Erythroblast (primary cell): ENCODE results near the gene CFAP100.

Source experiments
- DNase-seq, 2 experiments: peaks; one replicate each; lab custom pipeline; 2025; lab: John Stamatoyannopoulos, UW
- GATA1 ChIP-seq: IDR thresholded peaks from 2 replicates; pipeline ENCODE4 v1.6.1; 2011; ENCODE audit warnings: low read depth, mild to moderate bottlenecking, control low read depth, low read length, moderate library complexity
- POLR2A ChIP-seq: IDR thresholded peaks from 2 replicates; pipeline ENCODE4 v1.6.1; 2011; ENCODE audit warnings: mild to moderate bottlenecking, low read length

The CFAP100 gene

GRCh38 chr3:126395846-126396513 lies 1.3 kb downstream of the CFAP100 start:
- TF ChIP-seq GATA1, result no peak
- TF ChIP-seq POLR2A, result no peak
- DNase-seq, result no peak

- TF ChIP-seq POLR2A (no peak), GATA1 (no peak)
These were observed 1.8 kb downstream of the CFAP100 start for GRCh38 chr3:126396536-126396935.

GRCh38 chr3:126397610-126398422 lies 3.1 kb downstream of the CFAP100 start:
- DNase-seq, result no peak
- TF ChIP-seq POLR2A, result no peak
- no peak for TF ChIP-seq GATA1

More at GRCh38 chr3:126396536-126396935, 1.8 kb downstream of the CFAP100 start:
- no peak for DNase-seq

- TF ChIP-seq GATA1, result no peak
- TF ChIP-seq POLR2A, result no peak
- no peak for DNase-seq
These were observed 4.0 kb downstream of the CFAP100 start for GRCh38 chr3:126398423-126399350.

GRCh38 chr3:126399351-126399735 lies 4.6 kb downstream of the CFAP100 start:
- TF ChIP-seq GATA1 (no peak), POLR2A (no peak)
- no peak for DNase-seq

GRCh38 chr3:126399756-126400155 lies 5.0 kb downstream of the CFAP100 start:
- no peak for DNase-seq
- TF ChIP-seq GATA1 (no peak), POLR2A (no peak)

- no peak for DNase-seq
- TF ChIP-seq POLR2A (no peak), GATA1 (no peak)
These were observed 7.0 kb downstream of the CFAP100 start for GRCh38 chr3:126401611-126402160.

GRCh38 chr3:126402178-126402577 lies 7.5 kb downstream of the CFAP100 start:
- DNase-seq, result no peak
- no peak for TF ChIP-seq POLR2A
- no peak for TF ChIP-seq GATA1

- no peak for DNase-seq
- TF ChIP-seq GATA1 (no peak), POLR2A (no peak)
These were observed 8.1 kb downstream of the CFAP100 start for GRCh38 chr3:126402666-126403302.

- TF ChIP-seq GATA1 (no peak), POLR2A (no peak)
- no peak for DNase-seq
These were observed 11.9 kb downstream of the CFAP100 start for GRCh38 chr3:126406389-126407296.

- TF ChIP-seq POLR2A (no peak), GATA1 (no peak)
- no peak for DNase-seq
These were observed 12.8 kb downstream of the CFAP100 start for GRCh38 chr3:126407412-126408044.

- no peak for TF ChIP-seq POLR2A
- TF ChIP-seq GATA1, result no peak
- DNase-seq, result no peak
These were observed 13.4 kb downstream of the CFAP100 start for GRCh38 chr3:126408099-126408498.
